HG03342 (cell line): ENCODE measurements around the gene FGF3.

Source experiments
- ATAC-seq: cut with Tn5 transposase; IDR thresholded peaks from one replicate; pipeline ENCODE4 v1.9.1; 2021; ENCODE audit warnings: mild to moderate bottlenecking, moderate library complexity; ENCODE audit not compliant: unreplicated experiment

Gene FGF3

GRCh38 chr11:69844396-69844795 lies 25.2 kb upstream of the FGF3 start:
- ATAC-seq: no peak

DNA sequence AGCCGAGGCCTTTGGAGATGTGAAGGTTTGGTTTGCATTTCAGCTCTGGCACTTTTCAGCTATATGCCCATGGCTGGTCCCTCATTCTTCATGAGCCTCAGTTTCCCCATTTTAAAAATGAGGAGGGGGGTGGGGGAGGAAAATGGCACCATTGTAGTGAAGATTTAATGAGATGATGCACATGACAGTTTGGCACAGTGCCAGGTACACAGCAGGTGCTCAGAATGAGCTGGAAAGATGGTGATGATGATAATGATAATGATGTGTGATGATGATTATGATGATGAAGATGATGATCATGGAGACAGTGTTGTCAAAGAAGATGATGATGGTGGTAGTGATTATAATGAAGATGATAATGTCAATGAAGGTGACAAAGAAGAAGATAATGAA lies 24.3 kb upstream of the FGF3 start:
- no peak for ATAC-seq

DNA sequence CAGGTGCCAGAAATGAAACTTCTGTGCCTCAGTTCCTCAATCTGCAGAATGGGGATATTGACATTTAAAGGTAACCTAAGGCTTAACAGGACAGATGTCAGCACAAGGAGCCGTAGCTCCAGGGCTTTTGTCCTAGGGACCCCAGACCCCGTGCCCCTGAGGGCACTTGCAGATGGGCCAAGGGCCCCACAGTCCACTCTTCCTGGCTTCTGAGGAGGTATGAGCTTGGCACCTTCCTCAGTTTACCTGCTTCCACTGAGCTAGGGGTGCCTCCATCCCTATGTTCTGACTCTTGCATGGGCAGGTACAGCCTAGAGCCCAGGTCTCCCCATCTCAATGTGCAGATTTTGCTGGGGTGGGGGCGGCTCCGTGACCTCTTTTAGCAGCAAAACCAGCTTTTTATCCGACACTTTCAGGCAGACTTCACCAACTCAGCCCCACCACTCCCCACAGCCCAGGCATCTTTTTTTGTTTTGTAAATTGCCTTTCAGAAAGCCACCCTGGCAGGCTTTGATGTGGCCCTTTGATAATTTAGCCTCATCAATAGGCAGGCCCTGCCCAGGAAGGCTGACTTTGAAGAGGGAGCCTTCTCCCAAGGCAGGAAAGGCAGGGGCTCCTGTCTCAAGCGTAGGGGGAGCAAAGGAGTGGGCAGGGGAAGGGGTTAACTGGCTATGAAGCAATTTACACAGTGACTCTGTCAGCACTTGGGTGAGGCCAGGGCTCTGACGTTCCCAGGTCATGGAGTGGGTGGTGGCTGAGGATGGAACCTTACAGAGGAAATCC lies 23.7 kb upstream of the FGF3 start:
- no peak for ATAC-seq

DNA sequence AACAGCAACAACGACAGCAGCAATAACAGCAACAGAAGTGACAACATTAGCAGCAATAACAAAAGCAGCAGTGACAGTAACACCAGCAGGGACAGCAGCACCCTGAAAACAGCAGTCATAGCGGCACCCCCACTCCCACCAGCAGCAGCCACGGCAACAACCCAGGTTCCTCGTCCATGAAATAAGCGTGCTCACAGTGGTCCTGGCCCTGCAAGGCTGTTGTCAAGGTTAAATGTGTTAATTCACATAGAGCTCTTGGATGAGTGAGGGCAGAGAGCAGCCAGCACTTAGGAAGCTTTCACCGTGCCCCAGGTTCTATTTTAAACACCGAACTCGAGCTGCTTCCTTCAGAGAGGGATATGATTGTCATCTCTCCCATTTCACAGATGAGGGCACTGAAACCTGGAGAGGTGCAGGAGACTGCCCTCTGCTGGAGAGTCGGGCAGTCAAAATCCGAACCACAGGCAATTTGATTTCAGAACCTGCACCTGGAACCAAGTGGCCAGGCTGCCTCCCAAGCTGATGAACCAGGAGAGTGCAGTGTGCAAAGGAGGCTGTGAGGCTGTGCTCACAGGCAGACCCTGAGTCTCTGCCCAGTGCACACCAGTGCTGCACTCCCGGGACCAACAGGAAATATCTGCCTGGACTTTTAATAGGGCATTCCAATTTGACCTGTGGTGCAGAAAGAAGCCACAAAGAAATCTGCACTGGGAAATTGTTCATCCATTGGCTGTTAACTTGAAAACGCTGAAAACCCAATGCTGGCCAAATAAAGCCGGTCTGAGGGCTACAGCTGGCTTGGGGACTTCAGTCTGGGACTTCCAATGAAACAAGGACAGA lies 22.9 kb upstream of the FGF3 start:
- no peak for ATAC-seq

GRCh38 chr11:69841170-69841858 lies 22.1 kb upstream of the FGF3 start:
- no peak for ATAC-seq

- no peak for ATAC-seq
Measured at GRCh38 chr11:69840371-69841169, 21.4 kb upstream of the FGF3 start.

GRCh38 chr11:69839516-69839915 lies 20.3 kb upstream of the FGF3 start:
- no peak for ATAC-seq

DNA sequence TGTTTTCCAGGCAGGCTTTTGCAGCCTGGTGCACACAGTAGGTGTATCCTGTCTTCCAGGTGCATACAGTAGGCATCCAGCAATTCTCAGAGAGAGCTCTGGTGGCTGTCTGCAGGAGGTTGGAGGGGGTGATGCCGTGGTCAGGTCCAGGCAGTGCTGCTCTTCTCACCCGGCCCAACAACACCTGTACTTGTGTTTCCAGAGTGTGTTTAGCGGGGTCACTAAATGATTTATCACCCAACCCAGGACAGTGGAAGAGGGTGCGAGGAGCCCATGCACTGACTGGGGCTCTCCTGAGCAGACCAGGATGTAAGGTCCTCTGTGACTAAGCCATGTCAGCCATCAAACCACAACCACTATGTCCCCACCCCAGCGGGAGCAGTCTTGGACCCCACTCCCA lies 18.6 kb upstream of the FGF3 start:
- ATAC-seq: no peak

- no peak for ATAC-seq
Measured at GRCh38 chr11:69836401-69836800, 17.2 kb upstream of the FGF3 start.

DNA sequence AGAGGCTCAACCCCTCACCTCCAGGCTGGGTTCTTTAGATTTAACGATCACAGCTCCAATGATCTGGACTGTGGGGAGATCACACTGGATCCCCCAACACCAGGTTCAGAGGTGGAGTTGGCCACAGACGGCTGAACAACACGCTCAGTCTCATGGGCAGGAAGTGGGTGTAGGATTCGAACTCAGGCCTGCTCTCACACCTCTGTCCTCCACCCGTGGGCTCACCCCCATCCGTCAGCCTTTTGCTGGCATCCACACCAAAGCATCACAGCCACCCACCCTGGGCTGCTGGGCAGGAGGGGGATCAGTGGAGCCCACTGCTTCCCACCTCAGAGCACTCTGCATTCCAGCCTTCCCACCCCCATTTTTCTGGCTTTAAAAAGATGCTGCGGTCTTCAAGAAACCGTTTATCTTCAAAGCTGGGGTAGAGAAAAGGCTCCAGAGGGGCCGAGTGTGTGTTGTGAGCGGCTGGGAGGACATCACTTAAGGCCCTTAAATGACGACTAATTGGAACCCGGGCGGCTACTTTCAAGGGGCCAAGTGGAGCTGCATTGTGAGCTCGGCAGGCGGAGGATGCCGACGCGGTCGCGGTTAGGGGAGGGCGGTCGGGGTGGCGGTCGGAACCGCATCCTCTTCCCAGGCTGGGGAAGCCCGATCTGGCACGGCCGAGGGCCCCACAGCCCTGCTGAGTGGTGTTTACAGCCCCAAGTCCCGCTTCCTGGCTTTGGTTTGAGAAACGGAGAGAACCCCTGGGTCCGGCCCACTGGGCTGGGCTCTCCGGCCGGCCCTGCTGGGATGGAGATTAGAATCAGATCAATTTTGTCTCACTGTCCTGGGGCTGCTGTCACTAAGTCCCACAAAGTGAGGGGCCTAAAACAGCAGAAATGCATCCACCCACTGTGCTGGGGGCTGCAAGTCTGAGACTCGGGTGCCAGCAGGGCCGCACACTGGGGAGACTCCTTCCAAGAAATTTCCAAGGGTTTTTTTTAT lies 15.9 kb upstream of the FGF3 start:
- ATAC-seq: no peak

DNA sequence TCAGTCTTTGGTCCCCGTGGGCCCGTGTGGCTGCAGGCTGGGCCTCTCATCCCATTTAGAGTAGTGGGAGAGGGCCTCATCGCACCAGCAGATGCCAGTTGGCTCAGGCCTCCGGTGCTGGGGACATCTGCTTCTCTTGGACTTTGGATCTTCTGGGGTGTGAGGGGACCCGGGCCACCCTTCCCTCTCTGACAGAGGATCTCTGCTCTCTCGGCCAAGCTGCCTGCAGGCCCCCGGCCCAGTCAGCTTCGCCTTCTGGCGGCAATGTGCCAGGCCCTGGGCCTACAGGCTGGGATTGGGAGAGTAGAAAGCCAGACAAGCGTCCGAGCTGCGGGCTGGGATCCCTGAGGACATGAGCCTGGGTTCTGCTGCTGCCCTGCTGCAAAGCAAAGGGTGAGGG lies 15.0 kb upstream of the FGF3 start:
- ATAC-seq: no peak

- no peak for ATAC-seq
Measured at GRCh38 chr11:69832561-69833413, 13.6 kb upstream of the FGF3 start.

DNA sequence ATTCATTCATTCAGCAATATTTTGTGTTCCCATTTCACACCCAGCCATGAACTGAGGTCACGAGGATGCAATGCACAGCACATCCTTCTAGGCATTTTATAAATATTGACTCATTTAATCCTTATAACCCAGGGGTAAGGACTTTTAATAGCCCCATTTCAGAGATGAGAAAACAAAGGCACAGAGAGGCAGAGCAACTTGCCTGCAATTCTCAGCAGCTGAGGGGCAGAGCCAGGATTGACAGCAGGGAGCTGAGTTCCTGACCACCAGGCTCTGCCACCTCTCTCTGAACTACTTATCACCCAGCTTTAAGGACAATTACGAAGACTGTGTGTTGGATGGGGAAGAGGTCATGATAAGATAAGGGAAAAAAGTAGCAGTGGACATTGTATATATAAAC lies 12.8 kb upstream of the FGF3 start:
- no peak for ATAC-seq

DNA sequence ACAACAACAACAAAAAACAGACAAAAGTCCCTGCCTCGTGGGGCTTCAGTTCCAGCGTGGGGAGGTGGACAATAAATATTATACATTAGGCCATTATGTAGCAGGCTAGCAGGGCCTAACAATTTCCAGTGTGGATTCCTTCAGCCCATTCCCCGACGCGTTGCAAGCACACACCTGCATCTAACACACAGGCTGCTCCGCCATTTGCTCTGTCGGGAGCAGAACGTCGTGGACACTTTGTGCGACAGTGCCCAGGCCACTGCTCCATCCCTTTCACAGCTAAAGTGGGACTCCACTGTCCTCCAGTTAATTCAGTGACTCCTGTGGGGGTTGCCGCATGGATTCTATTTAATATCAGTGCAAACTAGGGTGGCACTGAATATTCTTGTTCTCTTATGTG lies 10.9 kb upstream of the FGF3 start:
- no peak for ATAC-seq

GRCh38 chr11:69828971-69829344 lies 9.7 kb upstream of the FGF3 start:
- no peak for ATAC-seq

DNA sequence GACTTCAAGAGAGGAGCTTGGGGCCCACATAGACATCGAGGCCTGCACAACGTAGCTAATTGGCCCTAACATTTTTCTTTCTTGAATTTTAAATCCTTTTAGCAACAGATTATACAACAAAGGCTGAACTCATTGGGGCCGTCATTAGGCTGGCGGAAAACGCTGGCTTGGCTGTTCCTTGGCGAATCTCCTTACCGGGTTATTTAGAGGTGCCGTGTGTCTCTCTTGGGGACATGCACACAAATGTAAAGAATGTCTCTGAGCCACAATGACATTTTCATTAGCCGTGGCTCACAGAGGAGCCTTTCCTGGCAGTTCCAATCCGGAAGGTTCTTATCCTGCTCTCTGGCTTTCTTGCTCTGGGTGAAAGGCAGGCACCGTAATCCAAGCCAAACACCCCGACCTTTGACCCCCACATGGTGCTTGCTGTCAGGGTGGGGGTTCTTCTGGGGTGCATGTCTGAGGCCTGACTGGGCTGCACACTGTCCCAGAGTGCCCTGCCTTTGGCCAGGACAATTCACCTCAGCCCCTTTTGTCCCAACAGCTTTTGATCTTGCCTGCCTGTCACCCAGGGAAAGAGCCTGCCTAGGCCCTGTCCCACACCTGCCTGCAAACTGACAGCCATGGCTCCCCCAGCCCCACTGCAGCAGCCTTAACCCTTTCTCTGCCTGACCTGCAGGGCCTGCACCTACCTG lies 9.2 kb upstream of the FGF3 start:
- no peak for ATAC-seq

DNA sequence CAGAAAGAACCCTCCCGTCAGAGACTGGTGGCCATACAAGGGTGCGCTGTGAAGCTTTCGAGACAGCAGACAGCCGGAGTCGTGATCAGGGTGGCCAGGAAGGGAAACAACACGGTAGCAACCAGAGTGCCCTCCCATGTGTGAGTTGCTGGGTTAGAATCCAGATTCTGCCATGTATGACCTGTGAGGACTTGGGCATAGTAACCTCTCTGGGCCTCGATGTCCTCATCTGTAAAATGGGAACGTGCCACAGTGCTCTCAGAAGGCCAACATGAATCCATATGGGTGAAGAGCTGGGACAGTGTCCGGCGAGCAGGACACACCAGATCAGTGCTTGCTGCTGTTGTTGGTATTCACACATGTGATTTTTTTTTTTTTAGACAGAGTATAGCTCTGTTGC lies 7.6 kb upstream of the FGF3 start:
- ATAC-seq: no peak

- no peak for ATAC-seq
Measured at GRCh38 chr11:69825941-69826340, 6.7 kb upstream of the FGF3 start.
